ENCODE results near the gene B3GNT3.

The B3GNT3 gene

GRCh38 chr19:17861542-17862402 lies 66.8 kb downstream of the B3GNT3 start:
- no peak for DNase-seq

GRCh38 chr19:17862711-17863519 lies 68.0 kb downstream of the B3GNT3 start:
- no peak for DNase-seq

All from T-helper 1 cell (primary cell).